K562 (cell line): ENCODE measurements around the gene ABCA3. TPM values are rescaled to one million over a fixed set of nuclear protein-coding genes. Genes with fewer than 3 reads are reported as not detected.

ENCODE experiments used
- GABPA ChIP-seq: fragments of 200-800 bp; sonication (Bioruptor generic); conservative IDR thresholded peaks from 2 replicates; pipeline ENCODE4 v1.6.1; 2016; ENCODE audit warnings: low read depth, missing genetic modification characterization, missing compliant biosample characterization
- PCBP1 ChIP-seq: fragments of 200-400 bp; formaldehyde crosslinking; IDR thresholded peaks from 2 replicates; pipeline ENCODE4 v1.6.1; 2018; ENCODE audit warnings: mild to moderate bottlenecking, low read depth, low read length; ENCODE audit not compliant: poor library complexity, severe bottlenecking
- RBBP5 ChIP-seq: fragments of 200-600 bp; sonication (generic); IDR thresholded peaks from 2 replicates; pipeline ENCODE4 v1.6.1; 2012; ENCODE audit warnings: borderline replicate concordance, mild to moderate bottlenecking, low read length, control low read depth, inconsistent platforms; ENCODE audit not compliant: insufficient read depth, poor library complexity, severe bottlenecking
- SIN3A ChIP-seq, 2 experiments: fragments of 150-350 bp in 1 of 2; IDR thresholded peaks; 2 replicates each; pipeline ENCODE4 v1.6.1; 2011 to 2016; ENCODE audit warnings: borderline replicate concordance in 2 of 2, low read depth in 2 of 2, low read length in 2 of 2, mild to moderate bottlenecking in 2 of 2, moderate library complexity in 2 of 2; ENCODE audit not compliant: control insufficient read depth in 1 of 2
- TAF15 ChIP-seq: fragments of 200-400 bp; formaldehyde crosslinking; IDR thresholded peaks from 2 replicates; pipeline ENCODE4 v1.6.1; 2017; ENCODE audit warnings: mild to moderate bottlenecking, low read depth, low read length, moderate library complexity
- TFAM ChIP-seq: fragments of 250-450 bp; sonication (Bioruptor Pico); conservative IDR thresholded peaks from 2 replicates; pipeline ENCODE4 v1.5.0; 2021; ENCODE audit warnings: mild to moderate bottlenecking, moderate library complexity
- XRCC5 ChIP-seq: fragments of 200-400 bp; formaldehyde crosslinking; IDR thresholded peaks from 2 replicates; pipeline ENCODE4 v1.6.1; 2017; ENCODE audit warnings: low read depth, mild to moderate bottlenecking, low read length
- ZBED1 ChIP-seq: IDR thresholded peaks from 2 replicates; pipeline ENCODE4 v1.6.1; 2014
- ZBTB17 ChIP-seq: fragments of 450-650 bp; formaldehyde crosslinking; IDR thresholded peaks from 2 replicates; pipeline ENCODE4 v1.4.0; 2020; ENCODE audit warnings: mild to moderate bottlenecking
- ZBTB8A ChIP-seq: fragments of 450-650 bp; IDR thresholded peaks from 2 replicates; pipeline ENCODE4 v1.6.1; 2018; ENCODE audit warnings: mild to moderate bottlenecking, moderate library complexity; ENCODE audit not compliant: partially characterized antibody
- ZNF253 ChIP-seq: fragments of 250-450 bp; sonication (Bioruptor Pico); conservative IDR thresholded peaks from 2 replicates; pipeline ENCODE4 v1.6.1; 2021; ENCODE audit warnings: mild to moderate bottlenecking
- polyA plus RNA-seq, 8 experiments: library from polyadenylated mRNA; depleted of rRNA in 4 of 8; stranded (reverse) in 5 of 8; unstranded in 3 of 8; fragments of >200 nt; fragmentation: Nextera tagmentation in 2 of 8; fragmentation: Illumina TruSeq in 1 of 8; extraction: Ambion mirVana in 2 of 8; extraction: Trizol in 1 of 8; gene quantifications; 2 replicates each; pipeline versions ENCODE4 v1.2.1 to v1.2.3, GENCODE V29; 2011 to 2014; ENCODE audit warnings: inconsistent platforms in 1 of 8, missing spikeins in 1 of 8
- total RNA-seq, 7 experiments: library from RNA; depleted of rRNA in 6 of 7; stranded (reverse); fragments of >200 nt in 6 of 7; fragmentation: Illumina TruSeq in 2 of 7; extraction: Trizol in 2 of 7; gene quantifications; 2 replicates each; pipeline versions ENCODE4 v1.2.1 to v1.2.3, GENCODE V29; 2011 to 2021; ENCODE audit warnings: low replicate concordance in 1 of 7
- TF ChIP-seq, protein P1 (sequence below): fragments of 150-350 bp; conservative IDR thresholded peaks from 2 replicates; pipeline ENCODE4 v1.6.1; 2014; ENCODE audit warnings: low read length
- TF ChIP-seq, protein P2 (sequence below): fragments of 250-450 bp; sonication (Bioruptor Pico); IDR thresholded peaks from 2 replicates; pipeline ENCODE4 v1.4.0; 2020; ENCODE audit warnings: mild to moderate bottlenecking
- TF ChIP-seq, protein P3 (sequence below): fragments of 250-450 bp; sonication (Bioruptor Pico); IDR thresholded peaks from 2 replicates; pipeline ENCODE4 v1.4.0; 2020
- TF ChIP-seq, protein P4 (sequence below): fragments of 450-650 bp; formaldehyde crosslinking; IDR thresholded peaks from 2 replicates; pipeline ENCODE4 v1.4.0; 2022; ENCODE audit warnings: mild to moderate bottlenecking, moderate library complexity
- TF ChIP-seq, protein P5 (sequence below): fragments of 450-650 bp; formaldehyde crosslinking; IDR thresholded peaks from 2 replicates; pipeline ENCODE4 v1.4.0; 2022; ENCODE audit warnings: missing genetic modification characterization
- TF ChIP-seq, protein P6 (sequence below): sonication (generic); formaldehyde crosslinking; IDR thresholded peaks from 2 replicates; pipeline ENCODE4 v1.8.1; 2023; ENCODE audit warnings: mild to moderate bottlenecking, missing genetic modification reagents

Gene ABCA3
- total and polyA plus RNA-seq, 9 of the 15 experiments (the other 6 are each of a cell fraction or from before 2014, with no cell fraction given): 0.66 to 23.7 (median 6.9) TPM

GRCh38 chr16:2267913-2268666, 72.4 kb downstream of the ABCA3 start, which contains the start of gene RNPS1 (continued):
- TF ChIP-seq, protein P1, sequence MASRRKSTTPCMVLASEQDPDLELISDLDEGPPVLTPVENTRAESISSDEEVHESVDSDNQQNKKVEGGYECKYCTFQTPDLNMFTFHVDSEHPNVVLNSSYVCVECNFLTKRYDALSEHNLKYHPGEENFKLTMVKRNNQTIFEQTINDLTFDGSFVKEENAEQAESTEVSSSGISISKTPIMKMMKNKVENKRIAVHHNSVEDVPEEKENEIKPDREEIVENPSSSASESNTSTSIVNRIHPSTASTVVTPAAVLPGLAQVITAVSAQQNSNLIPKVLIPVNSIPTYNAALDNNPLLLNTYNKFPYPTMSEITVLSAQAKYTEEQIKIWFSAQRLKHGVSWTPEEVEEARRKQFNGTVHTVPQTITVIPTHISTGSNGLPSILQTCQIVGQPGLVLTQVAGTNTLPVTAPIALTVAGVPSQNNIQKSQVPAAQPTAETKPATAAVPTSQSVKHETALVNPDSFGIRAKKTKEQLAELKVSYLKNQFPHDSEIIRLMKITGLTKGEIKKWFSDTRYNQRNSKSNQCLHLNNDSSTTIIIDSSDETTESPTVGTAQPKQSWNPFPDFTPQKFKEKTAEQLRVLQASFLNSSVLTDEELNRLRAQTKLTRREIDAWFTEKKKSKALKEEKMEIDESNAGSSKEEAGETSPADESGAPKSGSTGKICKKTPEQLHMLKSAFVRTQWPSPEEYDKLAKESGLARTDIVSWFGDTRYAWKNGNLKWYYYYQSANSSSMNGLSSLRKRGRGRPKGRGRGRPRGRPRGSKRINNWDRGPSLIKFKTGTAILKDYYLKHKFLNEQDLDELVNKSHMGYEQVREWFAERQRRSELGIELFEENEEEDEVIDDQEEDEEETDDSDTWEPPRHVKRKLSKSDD: no peak
- TF ChIP-seq GABPA (tag) (peak; percentile 95), PCBP1 (peak; percentile 18), RBBP5 (peak; percentile 99), ZBTB8A (no peak), TFAM (CRISPR knock-in tag) (no peak), ZBED1 (peak; percentile 69), SIN3A (IDR thresholded peaks at IDR 0.05; ENCODE audit: borderline replicate concordance in 2 of 2, control insufficient read depth in 1 of 2, low read depth in 2 of 2, low read length in 2 of 2) (peak; percentile 23 to 90; a peak in 2 of 4 replicates), TAF15 (no peak), ZNF253 (CRISPR knock-in tag) (no peak), ZBTB17 (CRISPR knock-in tag) (peak; percentile 85; the same call in 1 of the 2 replicates), XRCC5 (0 out of 2 replicates have a peak, but pooled peaks have one; percentile 70)
- TF ChIP-seq, protein P2, sequence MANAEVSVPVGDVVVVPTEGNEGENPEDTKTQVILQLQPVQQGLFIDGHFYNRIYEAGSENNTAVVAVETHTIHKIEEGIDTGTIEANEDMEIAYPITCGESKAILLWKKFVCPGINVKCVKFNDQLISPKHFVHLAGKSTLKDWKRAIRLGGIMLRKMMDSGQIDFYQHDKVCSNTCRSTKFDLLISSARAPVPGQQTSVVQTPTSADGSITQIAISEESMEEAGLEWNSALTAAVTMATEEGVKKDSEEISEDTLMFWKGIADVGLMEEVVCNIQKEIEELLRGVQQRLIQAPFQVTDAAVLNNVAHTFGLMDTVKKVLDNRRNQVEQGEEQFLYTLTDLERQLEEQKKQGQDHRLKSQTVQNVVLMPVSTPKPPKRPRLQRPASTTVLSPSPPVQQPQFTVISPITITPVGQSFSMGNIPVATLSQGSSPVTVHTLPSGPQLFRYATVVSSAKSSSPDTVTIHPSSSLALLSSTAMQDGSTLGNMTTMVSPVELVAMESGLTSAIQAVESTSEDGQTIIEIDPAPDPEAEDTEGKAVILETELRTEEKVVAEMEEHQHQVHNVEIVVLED (CRISPR knock-in tag): peak; percentile 77
- TF ChIP-seq, protein P3, sequence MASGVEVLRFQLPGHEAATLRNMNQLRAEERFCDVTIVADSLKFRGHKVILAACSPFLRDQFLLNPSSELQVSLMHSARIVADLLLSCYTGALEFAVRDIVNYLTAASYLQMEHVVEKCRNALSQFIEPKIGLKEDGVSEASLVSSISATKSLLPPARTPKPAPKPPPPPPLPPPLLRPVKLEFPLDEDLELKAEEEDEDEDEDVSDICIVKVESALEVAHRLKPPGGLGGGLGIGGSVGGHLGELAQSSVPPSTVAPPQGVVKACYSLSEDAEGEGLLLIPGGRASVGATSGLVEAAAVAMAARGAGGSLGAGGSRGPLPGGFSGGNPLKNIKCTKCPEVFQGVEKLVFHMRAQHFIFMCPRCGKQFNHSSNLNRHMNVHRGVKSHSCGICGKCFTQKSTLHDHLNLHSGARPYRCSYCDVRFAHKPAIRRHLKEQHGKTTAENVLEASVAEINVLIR (CRISPR knock-in tag): peak; percentile 99
- TF ChIP-seq, protein P4, sequence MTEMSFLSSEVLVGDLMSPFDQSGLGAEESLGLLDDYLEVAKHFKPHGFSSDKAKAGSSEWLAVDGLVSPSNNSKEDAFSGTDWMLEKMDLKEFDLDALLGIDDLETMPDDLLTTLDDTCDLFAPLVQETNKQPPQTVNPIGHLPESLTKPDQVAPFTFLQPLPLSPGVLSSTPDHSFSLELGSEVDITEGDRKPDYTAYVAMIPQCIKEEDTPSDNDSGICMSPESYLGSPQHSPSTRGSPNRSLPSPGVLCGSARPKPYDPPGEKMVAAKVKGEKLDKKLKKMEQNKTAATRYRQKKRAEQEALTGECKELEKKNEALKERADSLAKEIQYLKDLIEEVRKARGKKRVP: peak; percentile 35; the same call in 1 of the 2 replicates
- TF ChIP-seq, protein P5, sequence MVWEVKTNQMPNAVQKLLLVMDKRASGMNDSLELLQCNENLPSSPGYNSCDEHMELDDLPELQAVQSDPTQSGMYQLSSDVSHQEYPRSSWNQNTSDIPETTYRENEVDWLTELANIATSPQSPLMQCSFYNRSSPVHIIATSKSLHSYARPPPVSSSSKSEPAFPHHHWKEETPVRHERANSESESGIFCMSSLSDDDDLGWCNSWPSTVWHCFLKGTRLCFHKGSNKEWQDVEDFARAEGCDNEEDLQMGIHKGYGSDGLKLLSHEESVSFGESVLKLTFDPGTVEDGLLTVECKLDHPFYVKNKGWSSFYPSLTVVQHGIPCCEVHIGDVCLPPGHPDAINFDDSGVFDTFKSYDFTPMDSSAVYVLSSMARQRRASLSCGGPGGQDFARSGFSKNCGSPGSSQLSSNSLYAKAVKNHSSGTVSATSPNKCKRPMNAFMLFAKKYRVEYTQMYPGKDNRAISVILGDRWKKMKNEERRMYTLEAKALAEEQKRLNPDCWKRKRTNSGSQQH (CRISPR knock-in tag): no peak
- TF ChIP-seq, protein P6, sequence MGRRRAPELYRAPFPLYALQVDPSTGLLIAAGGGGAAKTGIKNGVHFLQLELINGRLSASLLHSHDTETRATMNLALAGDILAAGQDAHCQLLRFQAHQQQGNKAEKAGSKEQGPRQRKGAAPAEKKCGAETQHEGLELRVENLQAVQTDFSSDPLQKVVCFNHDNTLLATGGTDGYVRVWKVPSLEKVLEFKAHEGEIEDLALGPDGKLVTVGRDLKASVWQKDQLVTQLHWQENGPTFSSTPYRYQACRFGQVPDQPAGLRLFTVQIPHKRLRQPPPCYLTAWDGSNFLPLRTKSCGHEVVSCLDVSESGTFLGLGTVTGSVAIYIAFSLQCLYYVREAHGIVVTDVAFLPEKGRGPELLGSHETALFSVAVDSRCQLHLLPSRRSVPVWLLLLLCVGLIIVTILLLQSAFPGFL (CRISPR knock-in tag): no peak
